Kidney capillary endothelial cell (primary cell): ENCODE results near the gene TMEM250.
"Not testable (repeated sequence)": the region's sequence is repeated elsewhere in the genome, so short reads cannot be mapped to it uniquely, and the experiment has no call there.

Source experiments
- DNase-seq: peaks from one replicate; pipeline ENCODE4 v3.0.0-alpha.2; 2018; ENCODE audit warnings: low spot score

TMEM250 gene, protein sequence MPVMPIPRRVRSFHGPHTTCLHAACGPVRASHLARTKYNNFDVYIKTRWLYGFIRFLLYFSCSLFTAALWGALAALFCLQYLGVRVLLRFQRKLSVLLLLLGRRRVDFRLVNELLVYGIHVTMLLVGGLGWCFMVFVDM

DNA sequence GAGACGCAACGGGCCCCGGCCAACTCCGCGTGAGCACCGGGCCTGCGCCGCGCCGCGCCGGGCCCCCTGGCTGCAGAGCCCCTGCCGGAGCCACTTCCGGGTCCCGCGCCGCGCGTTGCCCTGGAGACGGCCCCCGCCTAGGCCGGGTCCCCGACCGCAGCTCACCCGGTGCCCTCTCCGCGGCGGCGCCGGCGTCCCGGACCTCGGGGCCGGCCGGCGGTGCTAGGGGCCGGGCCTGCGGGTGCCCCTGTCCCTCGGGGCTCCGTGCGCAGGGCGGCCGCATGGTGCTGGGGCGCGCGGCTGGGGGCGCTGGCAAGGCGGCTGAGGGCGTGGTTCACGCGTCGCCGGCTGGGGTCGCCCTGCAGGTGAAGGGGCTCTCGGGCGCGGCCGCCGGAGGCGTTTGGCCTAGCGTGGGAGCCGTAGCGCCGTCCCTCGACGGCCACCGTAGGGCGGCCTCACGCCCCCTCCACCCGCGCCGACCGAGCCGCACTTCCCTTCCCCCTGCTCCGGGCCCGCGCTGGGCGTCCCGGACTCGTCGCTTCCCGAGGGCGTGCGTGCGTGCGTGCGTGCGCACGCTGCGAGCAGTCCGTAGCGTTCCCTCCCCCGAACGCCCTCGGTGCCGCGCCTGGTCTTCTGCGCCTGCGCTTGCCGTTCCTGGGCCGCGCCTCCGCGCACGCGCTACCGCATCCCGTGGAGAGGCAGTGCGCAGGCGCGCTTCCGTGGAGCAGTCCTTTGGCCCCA is at the start of gene TMEM250:
TMEM250 (minus strand) TSS at position 556 of the 741 bp plus-strand sequence. CDS start 1,975 bp downstream, outside the sequence.
- peak; percentile 99 for DNase-seq

DNA sequence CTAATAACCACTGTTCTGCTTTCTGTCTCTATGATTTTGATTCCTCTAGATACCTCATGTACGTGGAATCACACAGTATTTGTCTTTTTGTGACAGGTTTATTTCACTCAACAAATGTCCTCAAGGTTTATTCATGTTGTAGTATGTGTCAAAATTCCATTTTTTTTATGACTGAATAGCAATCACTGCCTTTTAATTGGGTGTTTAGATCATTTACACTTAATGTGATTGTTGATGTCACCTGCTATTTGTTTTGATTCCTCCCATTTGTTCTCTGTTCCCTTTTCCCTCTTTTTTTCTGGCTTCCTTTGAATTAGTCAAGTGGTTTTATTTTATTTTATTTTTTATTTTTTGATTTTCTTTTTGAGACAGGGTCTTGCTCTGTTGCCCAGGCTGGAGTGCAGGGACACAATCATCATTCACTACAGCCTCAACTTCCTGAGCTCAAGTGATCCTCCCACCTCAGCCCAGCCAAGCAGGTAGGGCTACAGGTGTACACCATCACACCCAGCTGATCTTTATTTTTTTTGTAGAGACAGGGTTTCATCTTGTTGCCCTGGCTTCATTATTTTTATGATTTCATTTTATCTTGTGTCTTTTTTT is 44.7 kb upstream of the TMEM250 start:
- DNase-seq, result no peak

DNA sequence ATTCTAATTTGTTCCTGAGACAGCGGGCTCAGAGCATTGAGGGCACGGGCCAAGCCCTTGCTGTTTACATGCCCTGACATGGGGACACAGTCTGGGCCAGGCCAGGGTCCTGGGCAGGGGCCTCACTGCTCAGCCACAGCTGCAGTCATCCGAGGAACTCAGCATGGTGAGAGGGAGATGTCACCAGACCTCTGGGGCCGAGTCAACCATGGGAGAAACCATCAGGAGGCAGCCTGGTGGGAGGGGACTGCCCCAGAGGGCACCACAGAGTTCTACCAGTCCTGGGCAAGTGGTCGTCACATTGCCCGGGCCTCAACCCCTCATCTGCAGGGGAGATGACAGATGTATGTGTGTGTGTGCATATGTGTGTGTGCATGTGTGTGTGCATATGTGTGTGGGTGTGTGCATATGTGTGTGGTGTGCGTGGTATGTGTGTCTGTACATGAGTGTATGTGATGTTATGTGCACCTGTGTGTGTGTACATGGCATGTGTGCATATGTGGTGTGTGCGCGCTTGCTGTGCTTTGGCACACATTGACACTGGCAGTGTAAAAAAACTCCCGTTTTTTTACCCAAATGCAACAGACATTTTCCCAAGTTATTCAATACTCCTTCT is 42.4 kb upstream of the TMEM250 start:
- no peak for DNase-seq

DNA sequence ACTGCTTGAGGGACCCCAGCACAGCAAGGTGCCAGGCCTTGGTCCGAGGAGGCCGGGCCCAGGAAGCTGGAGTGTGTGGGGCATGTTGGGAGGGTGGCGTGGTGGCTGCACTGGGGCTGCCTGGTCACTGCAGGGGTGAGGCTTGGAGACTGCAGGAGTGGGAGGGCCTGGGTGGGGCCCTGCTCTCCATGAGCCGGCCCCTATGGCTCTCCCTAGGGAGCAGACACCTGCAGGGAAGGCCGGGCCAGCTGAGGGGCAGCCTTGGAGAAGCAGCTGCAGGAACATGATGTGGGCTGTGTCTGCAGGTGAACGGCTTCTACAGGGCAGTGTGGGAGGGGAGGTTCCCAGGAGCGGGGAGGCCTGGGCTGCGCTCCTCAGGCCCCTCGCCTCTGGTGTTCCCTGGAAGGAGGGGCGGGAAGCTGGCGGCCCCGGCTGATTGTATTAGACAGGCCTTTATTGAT is 41.7 kb upstream of the TMEM250 start:
- no peak for DNase-seq

DNA sequence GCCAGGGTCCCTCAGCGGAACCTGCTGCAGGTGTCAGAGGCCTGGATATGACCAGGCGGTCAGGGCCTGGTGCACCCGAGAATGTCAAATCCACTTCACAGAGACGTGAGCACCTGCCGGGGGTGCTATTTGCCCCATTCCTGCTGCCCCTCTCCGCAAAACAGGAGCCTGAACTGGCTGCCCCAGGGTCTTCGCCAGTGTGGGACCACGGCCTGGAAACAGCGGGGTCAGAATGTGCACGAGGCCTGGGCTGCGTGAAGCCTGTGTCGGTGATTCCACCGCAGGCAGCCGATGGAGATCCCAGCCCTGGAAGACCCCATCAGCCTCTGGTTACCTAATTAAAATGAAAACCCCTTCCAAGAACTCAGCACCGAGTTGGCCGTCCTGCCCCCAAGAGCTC is 41.2 kb upstream of the TMEM250 start:
- DNase-seq, result no peak

DNA sequence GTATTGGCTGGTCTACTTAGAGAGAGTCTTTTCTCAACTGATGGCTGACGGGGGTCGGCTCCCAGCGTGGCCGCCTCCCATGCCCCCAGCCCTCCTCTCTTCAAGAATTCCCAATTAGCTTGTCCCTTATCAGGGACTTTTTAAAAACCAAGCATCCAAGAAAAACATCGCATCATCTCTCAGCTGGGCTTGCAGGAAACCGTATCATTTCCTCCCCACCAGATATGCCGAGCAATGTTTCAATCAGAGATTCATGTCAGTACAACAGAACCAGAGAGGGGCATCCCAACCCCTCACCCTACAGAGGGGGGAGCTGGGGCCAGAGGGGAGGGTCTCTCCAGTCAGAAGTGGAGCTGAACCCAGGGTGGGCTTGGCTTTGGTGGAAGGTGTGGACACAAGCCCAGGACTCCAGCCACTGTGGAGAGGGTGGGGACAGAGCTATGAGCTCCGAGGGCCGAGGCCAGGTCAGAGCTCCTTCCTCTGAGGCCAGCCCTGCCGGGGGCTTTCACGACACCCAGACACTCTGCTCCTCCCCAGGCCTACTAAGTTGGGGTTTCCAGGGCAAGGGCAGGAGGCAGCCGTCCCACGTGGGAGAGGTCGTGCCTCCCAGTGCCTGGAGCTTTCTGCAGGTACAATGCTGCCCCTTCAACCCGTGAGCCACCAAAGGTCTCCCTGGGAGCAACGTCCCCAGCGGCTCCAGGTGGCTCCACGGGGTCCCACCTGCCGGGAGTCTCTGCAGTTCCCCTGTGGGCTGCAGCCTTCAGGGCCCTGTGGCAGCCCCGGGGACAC is 39.0 kb upstream of the TMEM250 start:
- peak; percentile 43 for DNase-seq

DNA sequence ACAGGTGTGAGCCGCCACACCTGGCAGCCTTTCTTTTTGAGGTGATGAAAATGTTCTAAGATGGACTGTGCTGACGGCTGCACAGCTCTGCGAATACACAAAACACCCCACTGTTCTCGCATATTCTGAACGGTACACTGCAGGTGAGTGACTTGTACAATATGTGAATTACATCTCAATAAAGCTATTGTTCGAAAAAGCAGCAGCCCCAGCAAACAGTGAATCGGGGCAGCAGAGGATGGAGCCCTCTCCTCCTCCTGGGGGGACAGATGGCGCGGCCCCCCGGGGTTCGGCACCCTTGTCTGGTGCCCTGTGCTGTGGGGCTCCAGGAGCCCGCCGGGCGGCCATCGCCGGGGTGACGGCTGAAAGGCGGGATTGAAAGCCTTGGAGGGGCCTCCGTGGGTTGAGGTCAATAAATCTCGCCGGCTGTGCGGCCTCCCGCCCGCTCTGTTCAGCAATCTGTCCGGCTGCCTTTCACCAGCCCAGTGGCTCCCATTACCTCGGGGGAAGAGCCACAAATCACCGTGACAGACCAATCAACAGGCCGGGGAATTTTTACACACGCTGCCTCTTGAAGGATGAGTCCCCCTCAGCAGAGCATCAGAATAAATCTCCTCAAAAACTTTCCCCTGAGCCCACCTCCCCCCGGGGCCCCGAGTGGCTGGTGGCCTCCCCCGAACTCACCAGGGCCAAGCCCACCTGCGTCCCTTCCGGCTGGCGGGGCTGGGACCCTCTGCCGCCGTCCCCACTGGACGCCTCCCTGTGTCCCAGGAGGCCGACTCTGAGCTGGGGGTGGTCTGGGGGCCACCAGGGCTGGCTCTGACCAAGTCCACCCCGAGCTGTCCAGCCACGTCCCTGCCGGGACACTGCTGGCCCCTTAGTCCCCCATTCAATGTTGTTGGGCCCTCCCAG is 37.8 kb upstream of the TMEM250 start:
- DNase-seq, result no peak

DNA sequence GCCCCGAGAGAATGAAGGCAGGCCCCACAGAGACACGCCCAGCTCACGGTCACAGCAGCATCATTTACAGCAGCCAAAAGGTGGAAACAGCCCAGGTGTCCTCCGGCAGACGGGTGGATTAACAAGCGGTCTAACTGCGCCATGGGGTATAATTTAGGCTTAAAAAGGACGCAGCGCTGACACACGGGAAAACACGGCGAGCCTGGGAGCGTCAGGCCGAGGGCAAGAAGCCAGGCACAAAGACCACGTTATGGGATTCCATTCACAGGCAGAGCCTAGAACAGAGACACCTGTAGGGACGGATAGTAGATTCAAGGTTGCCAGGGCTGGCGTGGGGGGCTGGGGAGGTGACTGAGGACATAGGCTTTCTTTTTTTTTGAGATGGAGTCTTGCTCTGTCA is 36.9 kb upstream of the TMEM250 start:
- no peak for DNase-seq

DNA sequence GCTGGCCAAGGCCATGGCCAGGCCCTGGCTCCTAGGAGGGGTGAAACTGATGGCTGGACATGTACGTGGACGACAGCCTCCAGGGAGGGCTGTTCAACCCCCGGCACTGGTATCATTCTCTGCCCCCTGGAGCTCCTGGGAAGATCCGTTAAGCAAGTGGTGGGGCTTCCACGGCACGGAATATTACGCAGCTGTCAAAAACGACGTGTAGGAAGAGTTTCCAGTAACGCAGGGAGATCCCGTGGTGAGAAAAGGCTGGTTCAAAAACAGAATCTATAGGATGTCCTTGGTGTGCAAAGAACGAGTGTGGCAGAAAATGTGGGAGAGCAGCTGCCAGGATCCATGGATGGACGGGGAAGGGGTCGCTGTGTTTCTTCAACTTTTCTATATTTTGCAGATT is 36.3 kb upstream of the TMEM250 start:
- no peak for DNase-seq

DNA sequence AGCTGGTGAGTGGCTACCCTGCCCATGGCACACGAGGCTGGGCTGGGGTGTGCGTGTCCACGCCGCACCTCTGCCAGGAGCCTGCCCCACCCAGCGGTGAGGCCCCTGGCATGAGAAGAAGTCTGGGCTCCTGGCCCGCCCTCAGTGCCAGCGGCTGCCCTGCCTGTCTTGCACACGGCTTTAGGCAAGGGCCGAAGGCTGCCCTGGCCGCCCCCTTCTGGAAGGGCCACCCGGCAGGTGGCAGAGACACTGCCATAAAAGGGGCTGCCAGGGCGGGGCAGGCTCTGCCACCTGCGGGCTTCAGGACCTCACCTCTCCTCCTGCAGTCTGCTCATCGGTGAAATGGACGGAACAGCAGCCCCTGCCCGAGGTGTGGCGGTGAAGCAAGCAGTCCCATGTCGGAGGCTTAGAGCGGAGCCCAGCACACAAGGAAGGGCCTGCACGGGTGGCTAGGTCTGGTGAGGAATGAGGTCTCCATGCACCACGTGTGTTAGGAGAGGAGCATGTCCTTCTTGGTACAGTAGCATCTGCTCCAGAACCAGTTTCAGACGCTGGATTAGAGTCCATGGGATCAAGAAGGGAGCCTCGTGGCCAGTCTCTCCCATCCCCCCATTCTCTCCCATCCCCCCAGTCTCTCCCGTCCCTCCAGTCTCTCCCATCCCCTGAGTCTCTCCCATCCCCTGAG is 34.8 kb upstream of the TMEM250 start:
- DNase-seq, result no peak

DNA sequence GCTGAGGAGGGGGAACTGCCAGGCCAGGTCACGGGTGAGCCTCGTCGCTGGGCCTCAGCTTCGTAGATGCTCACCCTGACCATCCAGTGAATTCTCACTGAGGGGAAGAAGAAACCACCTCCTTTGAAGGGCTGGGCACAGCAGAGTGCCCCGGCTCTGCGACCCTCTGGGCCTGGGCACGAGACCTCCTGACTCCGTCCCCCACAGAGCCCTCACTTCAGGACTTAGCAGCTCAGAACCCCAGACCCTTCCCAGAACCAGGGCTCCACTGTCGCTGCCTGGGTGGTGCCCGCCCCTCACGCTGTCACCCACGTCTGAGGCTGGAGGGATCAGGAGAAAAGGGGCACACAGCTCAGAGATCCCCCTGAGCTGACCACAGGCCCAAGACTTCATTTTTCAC is 34.3 kb upstream of the TMEM250 start:
- DNase-seq, result no peak

DNA sequence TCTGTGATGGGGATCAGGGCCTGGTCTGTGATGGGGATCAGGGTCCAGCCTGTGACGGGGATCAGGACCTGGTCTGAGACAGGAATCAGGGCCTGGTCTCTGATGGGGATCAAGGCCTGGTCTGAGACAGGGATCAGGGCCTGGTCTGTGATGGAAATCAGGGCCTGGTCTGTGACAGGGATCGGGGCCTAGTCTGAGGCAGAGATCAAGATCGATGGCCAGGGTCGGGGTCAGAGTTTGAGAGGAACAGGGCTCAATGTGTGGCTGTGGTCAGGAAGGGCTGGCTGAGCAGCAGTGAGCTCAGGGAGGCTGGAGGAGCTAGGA is 33.8 kb upstream of the TMEM250 start:
- no peak for DNase-seq

DNA sequence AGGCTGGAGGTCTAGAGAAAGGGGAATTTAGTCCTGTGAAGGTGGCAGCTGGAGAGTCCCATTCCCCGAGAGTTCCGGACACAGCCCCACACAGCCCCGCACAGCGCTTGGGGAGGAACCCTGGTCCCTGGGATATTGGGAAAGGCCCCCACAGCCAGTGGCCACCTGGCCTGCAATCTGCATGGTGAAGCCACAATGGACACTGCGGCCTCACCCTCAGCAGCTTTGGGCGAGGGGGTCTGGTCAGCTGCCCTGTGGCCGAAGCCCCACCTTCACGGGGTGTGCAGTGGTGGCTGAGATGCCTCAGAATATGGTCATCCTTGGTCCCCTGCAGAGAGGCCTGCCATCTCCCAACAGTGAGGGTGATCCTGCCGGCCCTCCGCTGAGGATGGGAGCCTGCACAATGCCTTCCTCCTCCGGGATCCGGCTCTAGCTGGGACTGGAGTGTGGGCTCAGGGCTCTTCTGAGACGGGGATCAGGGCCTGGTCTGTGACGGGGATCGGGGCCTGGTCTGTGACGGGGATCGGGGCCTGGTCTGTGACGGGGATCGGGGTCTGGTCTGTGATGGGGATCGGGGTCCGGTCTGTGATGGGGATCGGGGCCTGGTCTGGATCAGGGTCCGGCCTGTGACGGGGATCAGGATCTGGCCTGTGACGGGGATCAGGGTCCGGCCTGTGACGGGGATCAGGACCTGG is 33.3 kb upstream of the TMEM250 start:
- no peak for DNase-seq

DNA sequence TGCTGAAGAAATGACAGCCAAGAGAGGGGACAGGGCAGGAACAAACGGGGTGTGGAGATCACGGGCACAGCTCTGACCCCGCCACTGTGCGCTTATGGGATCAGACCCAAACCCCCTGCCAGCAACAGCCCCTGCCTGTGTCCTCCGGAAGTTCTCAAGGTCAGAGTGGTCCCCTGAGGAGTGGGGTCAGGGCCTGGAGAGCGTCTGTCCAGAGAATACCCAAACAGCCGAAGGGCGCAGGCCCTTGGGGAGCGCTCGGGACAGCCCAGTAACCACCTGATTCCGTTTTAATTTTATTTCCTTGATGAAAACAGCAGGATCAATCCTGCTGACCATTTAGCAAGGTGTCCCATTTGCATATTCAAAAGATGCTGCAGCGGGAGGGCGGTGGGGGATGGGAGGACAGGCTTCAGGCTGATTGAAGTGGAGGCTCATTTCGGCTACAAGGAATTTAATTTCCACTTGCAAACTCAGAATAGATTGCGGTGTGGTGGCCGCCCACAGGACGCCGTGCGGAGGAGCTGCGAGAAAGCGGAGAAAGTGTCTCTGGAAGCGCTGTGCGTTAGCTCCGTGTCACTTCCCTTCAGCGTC is 32.6 kb upstream of the TMEM250 start:
- no peak for DNase-seq

DNA sequence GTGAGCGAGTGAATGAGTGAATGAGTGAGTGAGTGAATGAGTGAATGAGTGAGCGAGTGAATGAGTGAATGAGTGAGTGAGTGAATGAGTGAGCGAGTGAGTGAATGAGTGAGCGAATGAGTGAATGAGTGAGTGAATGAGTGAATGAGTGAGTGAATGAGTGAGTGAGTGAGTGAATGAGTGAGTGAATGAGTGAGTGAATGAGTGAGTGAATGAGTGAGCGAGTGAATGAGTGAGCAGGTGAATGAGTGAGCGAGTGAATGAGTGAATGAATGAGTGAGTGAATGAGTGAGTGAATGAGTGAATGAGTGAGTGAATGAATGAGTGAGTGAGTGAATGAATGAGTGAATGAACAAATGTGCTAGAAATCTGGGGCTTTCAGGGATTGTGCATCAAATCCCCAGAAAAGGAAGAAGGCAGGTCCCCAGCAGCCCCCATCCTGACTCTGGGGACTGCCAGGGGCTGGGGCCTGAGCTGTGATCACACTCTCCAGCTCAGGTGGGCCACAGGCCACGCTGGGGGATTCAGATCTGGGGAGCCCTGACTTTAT is 32.1 kb upstream of the TMEM250 start:
- DNase-seq, result not testable (repeated sequence)

DNA sequence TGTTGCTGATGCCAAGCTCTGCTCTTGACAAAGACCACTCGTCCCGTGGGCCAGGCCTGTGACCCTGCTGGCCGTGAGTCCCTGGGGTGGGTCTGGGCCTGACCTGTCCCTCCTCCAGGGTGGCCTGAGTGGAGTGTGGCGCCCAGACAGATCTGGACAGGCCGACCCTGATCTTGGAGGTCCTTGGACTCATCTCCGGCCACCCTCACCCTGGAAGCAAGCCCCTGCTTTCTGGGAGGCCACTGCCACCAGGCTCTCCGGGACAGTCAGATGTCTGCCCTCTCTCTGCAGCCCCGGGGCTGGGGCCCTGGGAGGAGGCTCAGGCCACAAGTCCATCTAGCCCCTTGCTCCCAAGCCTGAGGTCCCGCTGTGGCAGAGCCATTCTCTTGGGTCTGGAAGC is 31.2 kb upstream of the TMEM250 start:
- no peak for DNase-seq

DNA sequence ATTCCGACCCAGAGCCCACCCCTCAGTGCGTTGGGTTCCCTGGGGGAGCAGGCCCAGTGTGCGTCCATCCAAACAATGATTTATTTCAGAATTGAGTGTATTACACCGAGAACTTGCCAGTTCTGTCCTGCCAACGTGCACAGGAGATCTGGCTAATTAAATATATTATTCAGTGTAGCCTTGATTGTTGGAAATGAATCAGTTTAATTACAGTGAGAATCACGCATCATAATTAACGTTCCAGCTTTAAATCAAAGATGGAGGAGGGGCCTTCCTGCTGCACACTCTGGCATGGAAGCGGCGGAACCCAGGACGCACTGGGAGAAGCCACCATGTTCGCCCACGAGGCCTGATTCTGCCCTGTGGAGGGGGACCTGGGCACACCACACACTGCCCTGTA is 30.7 kb upstream of the TMEM250 start:
- DNase-seq, result no peak

DNA sequence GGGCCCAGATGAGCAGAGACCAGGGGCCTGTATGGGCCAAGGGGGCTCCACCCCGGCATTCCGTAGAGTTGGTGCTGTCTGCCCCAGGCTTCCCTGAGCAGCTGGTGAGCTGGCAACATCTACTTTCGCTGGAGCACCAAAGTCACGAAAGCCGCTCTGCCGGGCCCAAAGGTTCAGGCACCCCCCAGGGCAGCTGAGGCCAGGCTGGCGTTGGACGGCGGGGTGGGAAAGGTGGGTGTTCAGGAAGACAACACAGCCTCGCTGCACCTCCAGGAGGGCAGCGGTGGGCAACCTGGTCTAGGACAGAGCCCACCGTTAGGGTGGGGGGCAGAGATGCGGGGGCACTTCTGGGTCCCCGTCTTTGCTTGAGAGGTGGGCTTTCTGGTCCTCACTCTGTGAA is 30.1 kb upstream of the TMEM250 start:
- no peak for DNase-seq
